Naive thymus-derived CD4-positive, alpha-beta T cell (primary cell): ENCODE data around the gene SNX27. TPM values are rescaled to one million over a fixed set of nuclear protein-coding genes. Genes with fewer than 3 reads are reported as not detected.
A peak's percentile ranks its signal among the peaks of the same experiment; 100 is the strongest.
"Not testable (repeated sequence)": the region's sequence is repeated elsewhere in the genome, so short reads cannot be mapped to it uniquely, and the experiment has no call there.

ENCODE experiments used
- ATAC-seq: fragments of 150-1000 bp; cut with Tn5 transposase; 2 replicates; pipeline ENCODE4 v1.10.0; 2021; ENCODE audit warnings: mild to moderate bottlenecking, moderate library complexity
- CTCF ChIA-PET: fragments of 350-600 bp; sonication (Branson Sonifier 250); formaldehyde crosslinking; loops from one replicate; lab custom pipeline; 2021; ENCODE audit warnings: antibody characterized with exemption; lab: Charles Lee
- POLR2A ChIA-PET: fragments of 350-600 bp; sonication (Branson Sonifier 250); formaldehyde crosslinking; loops from one replicate; lab custom pipeline; 2021; ENCODE audit warnings: antibody characterized with exemption, inconsistent platforms; lab: Charles Lee
- DNase-seq, 9 donors: peaks; one replicate each; pipeline versions ENCODE4 v3.0.0 to v3.0.0-alpha.2; 2020 to 2022; ENCODE audit warnings: mixed read lengths in 1 of 9
- H3K27ac ChIP-seq: one replicate; pipeline ENCODE4 v1.7.0; 2013; ENCODE audit warnings: mild to moderate bottlenecking, low read depth, low read length, moderate library complexity
- H3K27me3 ChIP-seq, 2 donors: one replicate each; pipeline ENCODE4 v1.7.0; 2013; ENCODE audit warnings: low read length in 2 of 2, mild to moderate bottlenecking in 2 of 2, moderate library complexity in 2 of 2; ENCODE audit not compliant: control insufficient read depth in 2 of 2, insufficient read depth in 2 of 2
- H3K36me3 ChIP-seq, 3 experiments: 1 replicate in 2 of 3; 2 replicates in 1 of 3; pipeline ENCODE4 v1.7.0; 2013; ENCODE audit warnings: low read length in 3 of 3, mild to moderate bottlenecking in 3 of 3, moderate library complexity in 1 of 3; ENCODE audit not compliant: insufficient read depth in 3 of 3, control insufficient read depth in 2 of 3
- H3K4me1 ChIP-seq, 2 donors: one replicate each; pipeline ENCODE4 v1.7.0; 2013; ENCODE audit warnings: low read length in 2 of 2, mild to moderate bottlenecking in 2 of 2, moderate library complexity in 1 of 2; ENCODE audit not compliant: control insufficient read depth in 2 of 2, insufficient read depth in 2 of 2
- H3K4me3 ChIP-seq: 2 replicates; pipeline ENCODE4 v1.7.0; 2013; ENCODE audit warnings: mild to moderate bottlenecking, low read length
- H3K9me3 ChIP-seq, 3 experiments: 1 replicate in 2 of 3; 2 replicates in 1 of 3; pipeline ENCODE4 v1.7.0; 2013; ENCODE audit warnings: low read length in 3 of 3; ENCODE audit not compliant: control insufficient read depth in 2 of 3
- H3K27ac Mint-ChIP-seq, 9 donors: one replicate each; pipeline ENCODE4 v1.8.0; 2020 to 2022; ENCODE audit warnings: mixed read lengths in 9 of 9, mild to moderate bottlenecking in 8 of 9, moderate library complexity in 5 of 9, inconsistent platforms in 2 of 9
- H3K27me3 Mint-ChIP-seq, 5 donors: one replicate each; pipeline ENCODE4 v1.8.0; 2021 to 2022; ENCODE audit warnings: mixed read lengths in 5 of 5, mild to moderate bottlenecking in 1 of 5
- H3K36me3 Mint-ChIP-seq, 5 donors: one replicate each; pipeline ENCODE4 v1.8.0; 2020 to 2022; ENCODE audit warnings: mixed read lengths in 5 of 5, mild to moderate bottlenecking in 3 of 5, inconsistent platforms in 1 of 5
- H3K4me1 Mint-ChIP-seq, 7 donors: one replicate each; pipeline ENCODE4 v1.8.0; 2020 to 2022; ENCODE audit warnings: mixed read lengths in 7 of 7, mild to moderate bottlenecking in 3 of 7, inconsistent platforms in 1 of 7
- H3K4me3 Mint-ChIP-seq, 10 donors: one replicate each; pipeline ENCODE4 v1.8.0; 2020 to 2022; ENCODE audit warnings: mild to moderate bottlenecking in 10 of 10, mixed read lengths in 10 of 10, moderate library complexity in 6 of 10, inconsistent platforms in 2 of 10
- H3K9me3 Mint-ChIP-seq, 11 donors: one replicate each; pipeline ENCODE4 v1.8.0; 2020 to 2022; ENCODE audit warnings: mixed read lengths in 11 of 11, mild to moderate bottlenecking in 4 of 11, inconsistent platforms in 1 of 11, moderate library complexity in 1 of 11
- intact Hi-C, 2 donors: fragments of 100-400 bp; cut with micrococcal nuclease; formaldehyde crosslinking; loops; one replicate each; pipeline ENCODE4 v1.15.1; 2023
- polyA plus RNA-seq, 2 donors: library from polyadenylated mRNA; unstranded; fragments of 300-500 nt; fragmentation: Illumina TruSeq; gene quantifications; one replicate each; pipeline ENCODE4 v1.2.3, GENCODE V29; 2021
- total RNA-seq, 6 experiments: library from RNA in 5 of 6; stranded (reverse) in 5 of 6; gene quantifications; 1 replicate in 5 of 6; 2 replicates in 1 of 6; pipeline ENCODE4 v1.2.3 and lab custom pipeline; 2021 to 2026

Gene SNX27
- total and polyA plus RNA-seq, 7 experiments from 2014 or later: 11.7 to 42.1 (median 28.5) TPM

DNA sequence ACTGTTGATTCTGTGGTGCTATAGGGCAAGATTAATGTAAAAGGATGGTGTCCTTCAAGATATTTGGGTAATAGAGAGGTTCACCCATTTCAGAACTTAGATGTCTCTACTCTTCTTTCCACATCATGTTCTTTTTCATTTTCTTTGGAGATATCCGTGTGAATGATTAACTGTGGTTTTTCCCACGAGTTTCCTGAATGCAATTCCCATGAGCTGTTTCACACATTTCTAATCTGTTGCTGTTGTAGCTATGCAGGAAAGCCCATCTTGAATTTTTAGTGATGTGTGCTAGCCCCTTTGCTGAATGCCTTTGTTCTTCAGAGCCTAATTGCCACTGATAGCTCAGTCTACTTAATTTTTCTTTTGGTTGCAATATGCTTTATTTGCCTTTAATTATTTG, 27.6 kb downstream of the SNX27 start:
- H3K36me3 ChIP-seq: peaks cover 0 to 16% (median 0%) of the 10 kb centered on the region in 3 experiments
- Mint-ChIP-seq H3K27ac (peak overlapping the region in 1 of 9 donors; percentile 5), H3K27me3 (no peaks in the 10 kb centered on the region), H3K4me1 (peaks cover 2 to 24% (median 10%) of the 10 kb centered on the region in 7 donors), H3K4me3 (no peak overlapping the region), H3K9me3 (peaks cover 0 to 1% (median 0%) of the 10 kb centered on the region in 11 donors), H3K36me3 (peaks cover 6 to 32% (median 15%) of the 10 kb centered on the region in 5 donors)
- intact Hi-C loops: no loop called here
- ATAC-seq: no peak
- H3K27ac ChIP-seq: no peak overlapping the region
- H3K4me3 ChIP-seq: no peak overlapping the region
- ChIA-PET POLR2A (no interaction called here), CTCF (no interaction called here)
- no peaks in the 10 kb centered on the region for H3K4me1 ChIP-seq
- H3K27me3 ChIP-seq: no peaks in the 10 kb centered on the region
- DNase-seq: no peak
- H3K9me3 ChIP-seq: no peaks in the 10 kb centered on the region

DNA sequence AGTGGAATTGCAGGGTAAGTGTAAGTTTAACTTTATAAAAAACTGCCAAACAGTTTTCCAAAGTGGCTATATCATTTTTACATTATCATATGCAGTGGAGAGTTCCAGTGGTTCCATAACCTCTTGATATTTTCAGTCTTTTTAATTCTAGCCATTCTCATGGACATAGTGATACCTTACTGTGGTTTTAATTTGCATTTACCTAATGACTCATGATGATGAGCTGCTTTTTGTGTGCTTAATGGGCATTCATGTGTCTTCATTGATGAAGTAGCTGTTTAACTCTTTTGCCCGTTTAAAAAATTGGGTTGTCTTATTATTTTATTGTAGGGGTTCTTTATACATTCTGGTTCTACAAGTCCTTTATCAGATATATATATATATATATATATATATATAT, 29.4 kb downstream of the SNX27 start:
- Histone ChIP-seq H3K27ac (no peak overlapping the region), H3K4me3 (no peak overlapping the region), H3K27me3 (no peaks in the 10 kb centered on the region), H3K4me1 (no peaks in the 10 kb centered on the region), H3K9me3 (no peaks in the 10 kb centered on the region), H3K36me3 (peaks cover 0 to 16% (median 0%) of the 10 kb centered on the region in 3 experiments)
- no peak overlapping the region for H3K4me3 Mint-ChIP-seq
- intact Hi-C loops: no loop called here
- ATAC-seq: no peak
- H3K9me3 Mint-ChIP-seq: peaks cover 0 to 12% (median 1%) of the 10 kb centered on the region in 11 donors
- no peak for DNase-seq
- H3K27ac Mint-ChIP-seq: peak overlapping the region in 1 of 9 donors; percentile 1
- ChIA-PET POLR2A (interaction anchor here (0.6 kb wide), 1 partner anchor 75 kb away, joined by 3 read pairs; no protein-coding TSS in a partner anchor), CTCF (no interaction called here)
- peaks cover 3 to 21% (median 15%) of the 10 kb centered on the region in 7 donors for H3K4me1 Mint-ChIP-seq
- no peaks in the 10 kb centered on the region for H3K27me3 Mint-ChIP-seq
- peaks cover 6 to 46% (median 29%) of the 10 kb centered on the region in 5 donors for H3K36me3 Mint-ChIP-seq

DNA sequence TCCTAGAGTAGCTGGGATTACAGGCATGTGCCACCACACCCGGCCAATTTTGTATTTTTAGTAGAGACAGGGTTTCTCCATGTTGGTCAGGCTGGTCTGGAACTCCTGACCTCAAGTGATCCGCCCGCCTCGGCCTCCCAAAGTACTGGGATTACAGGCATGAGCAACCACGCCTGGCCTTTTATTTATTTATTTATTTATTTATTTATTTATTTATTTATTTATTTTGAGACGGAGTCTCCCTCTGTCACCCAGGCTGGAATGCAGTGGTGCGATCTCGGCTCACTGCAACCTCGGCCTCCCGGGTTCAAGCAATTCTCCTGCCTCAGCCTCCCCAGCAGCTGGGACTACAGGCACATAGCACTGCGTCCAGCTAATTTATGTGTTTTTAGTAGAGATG, 31.2 kb downstream of the SNX27 start:
- intact Hi-C loops, H3K27ac ChIP-seq, H3K4me3 ChIP-seq, CTCF ChIA-PET, H3K9me3 ChIP-seq, H3K27me3 ChIP-seq, H3K4me3 Mint-ChIP-seq, POLR2A ChIA-PET, H3K27me3 Mint-ChIP-seq, H3K4me1 ChIP-seq, ATAC-seq, DNase-seq, H3K27ac Mint-ChIP-seq: not testable (repeated sequence)
- H3K36me3 Mint-ChIP-seq: peaks cover 6 to 54% (median 36%) of the 10 kb centered on the region in 5 donors
- peaks cover 3 to 21% (median 13%) of the 10 kb centered on the region in 7 donors for H3K4me1 Mint-ChIP-seq
- H3K9me3 Mint-ChIP-seq: peaks cover 0 to 17% (median 4%) of the 10 kb centered on the region in 11 donors
- peaks cover 0 to 19% (median 0%) of the 10 kb centered on the region in 3 experiments for H3K36me3 ChIP-seq

DNA sequence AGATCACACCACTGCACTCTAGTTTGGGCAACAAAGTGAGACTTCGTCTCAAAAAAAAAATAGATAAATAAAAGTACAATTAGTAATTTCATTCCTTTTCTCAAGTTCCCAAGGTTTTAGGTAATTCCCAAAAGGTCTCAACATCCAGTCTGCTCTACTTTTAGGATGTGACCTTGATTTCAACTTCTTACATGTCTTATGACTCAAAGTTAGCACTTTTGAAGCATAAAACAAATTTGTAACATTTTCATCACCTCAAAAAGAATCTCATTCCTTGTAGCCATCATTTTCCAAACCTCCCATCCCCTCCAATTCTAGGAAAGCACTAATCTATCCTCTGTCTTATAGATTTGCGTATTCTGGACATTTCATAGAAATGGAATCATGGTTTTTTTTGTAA, 32.2 kb downstream of the SNX27 start:
- Histone ChIP-seq H3K4me3 (no peak overlapping the region), H3K9me3 (no peaks in the 10 kb centered on the region), H3K27ac (no peak overlapping the region), H3K36me3 (peaks cover 0 to 14% (median 0%) of the 10 kb centered on the region in 3 experiments), H3K27me3 (no peaks in the 10 kb centered on the region), H3K4me1 (no peaks in the 10 kb centered on the region)
- DNase-seq (no peak), ATAC-seq (no peak)
- H3K27me3 Mint-ChIP-seq: no peaks in the 10 kb centered on the region
- no peak overlapping the region for H3K27ac Mint-ChIP-seq
- CTCF ChIA-PET: no interaction called here
- peaks cover 3 to 17% (median 10%) of the 10 kb centered on the region in 7 donors for H3K4me1 Mint-ChIP-seq
- intact Hi-C loops: no loop called here
- no peak overlapping the region for H3K4me3 Mint-ChIP-seq
- POLR2A ChIA-PET: no interaction called here
- H3K9me3 Mint-ChIP-seq: peaks cover 0 to 20% (median 4%) of the 10 kb centered on the region in 11 donors
- H3K36me3 Mint-ChIP-seq: peaks cover 6 to 54% (median 35%) of the 10 kb centered on the region in 5 donors

DNA sequence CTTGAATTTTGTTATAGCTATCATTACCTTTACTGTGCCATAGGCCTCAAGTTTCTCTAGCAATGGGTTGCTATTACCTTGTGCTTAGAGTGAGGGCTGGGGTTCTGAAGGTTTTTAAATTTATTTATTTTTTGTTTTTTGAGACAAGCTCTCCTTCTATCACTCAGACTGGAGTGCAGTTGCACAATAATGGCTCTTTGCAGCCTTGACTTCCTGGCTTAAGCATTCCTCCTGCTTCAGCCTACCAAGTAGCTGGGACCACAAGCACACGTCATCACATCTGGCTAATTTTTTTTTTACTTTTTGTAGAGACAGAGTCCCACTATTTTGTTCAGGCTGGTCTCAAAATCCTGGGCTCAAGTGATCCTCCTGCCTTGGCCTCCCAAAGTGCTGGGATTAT, 41.5 kb downstream of the SNX27 start:
- Mint-ChIP-seq H3K36me3 (peaks cover 3 to 40% (median 17%) of the 10 kb centered on the region in 5 donors), H3K27ac (peak overlapping the region in 1 of 9 donors; percentile 55), H3K4me1 (peaks cover 9 to 26% (median 17%) of the 10 kb centered on the region in 7 donors), H3K9me3 (peaks cover 0 to 7% (median 0%) of the 10 kb centered on the region in 11 donors), H3K27me3 (no peaks in the 10 kb centered on the region), H3K4me3 (no peak overlapping the region)
- Histone ChIP-seq H3K9me3 (no peaks in the 10 kb centered on the region), H3K27me3 (no peaks in the 10 kb centered on the region), H3K4me1 (peaks cover 0 to 3% of the 10 kb centered on the region in 2 donors), H3K4me3 (no peak overlapping the region), H3K36me3 (peaks cover 0 to 7% (median 0%) of the 10 kb centered on the region in 3 experiments), H3K27ac (no peak overlapping the region)
- ChIA-PET POLR2A (no interaction called here), CTCF (interaction anchor here (0.6 to 0.7 kb wide), 4 partner anchors 44 to 332 kb away, joined by 3 read pairs; no protein-coding TSS in a partner anchor)
- DNase-seq (no peak), ATAC-seq (no peak)
- intact Hi-C loops: no loop called here

DNA sequence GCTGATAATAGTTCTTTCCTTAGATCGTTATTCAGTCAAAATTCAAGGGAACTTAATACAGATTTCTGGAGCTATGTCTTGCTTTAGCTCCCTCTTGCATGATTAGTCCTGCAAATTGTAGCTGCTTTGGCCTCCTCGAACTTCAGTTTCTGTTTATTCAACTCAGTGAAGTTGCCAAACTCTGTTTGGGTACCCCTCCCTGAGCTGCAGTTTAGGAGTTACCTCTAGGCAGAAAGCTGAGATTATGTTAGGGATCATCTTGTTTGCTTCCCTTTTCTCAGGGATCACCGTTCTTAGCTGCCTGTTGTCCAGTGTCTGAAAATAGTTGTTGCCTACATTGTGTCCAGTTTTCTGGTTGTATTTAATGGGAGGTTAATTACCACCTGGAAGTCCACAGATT, 43.5 kb downstream of the SNX27 start:
- H3K27ac ChIP-seq: no peak overlapping the region

More for the DNA sequence above, 43.5 kb downstream of the SNX27 start:
- Mint-ChIP-seq H3K27me3 (no peaks in the 10 kb centered on the region), H3K9me3 (peaks cover 0 to 4% (median 0%) of the 10 kb centered on the region in 11 donors), H3K4me3 (no peak overlapping the region), H3K36me3 (peaks cover 3 to 51% (median 21%) of the 10 kb centered on the region in 5 donors), H3K4me1 (peaks cover 9 to 26% (median 17%) of the 10 kb centered on the region in 7 donors), H3K27ac (no peak overlapping the region)
- peaks cover 0 to 3% of the 10 kb centered on the region in 2 donors for H3K4me1 ChIP-seq
- CTCF ChIA-PET: interaction anchor here (1.2 to 1.3 kb wide), 2 partner anchors 19 to 79 kb away, joined by 3 read pairs; no protein-coding TSS in a partner anchor
- H3K36me3 ChIP-seq: peaks cover 0 to 24% (median 0%) of the 10 kb centered on the region in 3 experiments
- intact Hi-C loops: no loop called here
- ATAC-seq: no peak
- DNase-seq: no peak
- H3K9me3 ChIP-seq: no peaks in the 10 kb centered on the region
- no peaks in the 10 kb centered on the region for H3K27me3 ChIP-seq
- H3K4me3 ChIP-seq: no peak overlapping the region
- POLR2A ChIA-PET: interaction anchor here (0.6 kb wide), 1 partner anchor 241 kb away, joined by 3 read pairs; no protein-coding TSS in a partner anchor
